Left lung (tissue), 10 donors: Measurements from ENCODE around the gene RNF8. TPM values are rescaled to one million over a fixed set of nuclear protein-coding genes. Genes with fewer than 3 reads are reported as not detected.
A peak's percentile ranks its signal among the peaks of the same experiment; 100 is the strongest.
"Not testable (repeated sequence)": the region's sequence is repeated elsewhere in the genome, so short reads cannot be mapped to it uniquely, and the experiment has no call there.

Experiments used
- ATAC-seq: fragments of 200-7000 bp; cut with Tn5 transposase; one replicate; pipeline ENCODE4 v1.9.1; 2020; ENCODE audit warnings: moderate library complexity
- DNase-seq, 4 donors: peaks; one replicate each; pipeline ENCODE4 v3.0.0-alpha.2; 2013 to 2020
- H3K27ac ChIP-seq, 2 donors: fragments of 200-600 bp; sonication (generic) in 1 of 2; one replicate each; pipeline versions ENCODE4 v1.5.0 to v1.8.0; 2020 to 2021
- H3K27me3 ChIP-seq, 2 donors: fragments of 200-600 bp; sonication (generic) in 1 of 2; one replicate each; pipeline versions ENCODE4 v1.5.0 to v1.8.0; 2020 to 2021
- H3K36me3 ChIP-seq, 2 donors: fragments of 200-600 bp; sonication (generic) in 1 of 2; one replicate each; pipeline versions ENCODE4 v1.5.0 to v1.8.0; 2020 to 2021
- H3K4me1 ChIP-seq, 2 donors: fragments of 200-600 bp; one replicate each; pipeline ENCODE4 v1.8.0; 2021
- H3K4me3 ChIP-seq, 2 donors: fragments of 200-600 bp; sonication (generic) in 1 of 2; one replicate each; pipeline versions ENCODE4 v1.5.0 to v1.8.0; 2020 to 2021; ENCODE audit warnings: mild to moderate bottlenecking in 1 of 2
- H3K9me3 ChIP-seq, 2 donors: fragments of 200-600 bp; sonication (generic) in 1 of 2; one replicate each; pipeline versions ENCODE4 v1.5.0 to v1.8.0; 2020 to 2021
- intact Hi-C, 2 donors: fragments of 100-400 bp; cut with DNase I; formaldehyde crosslinking; loops; one replicate each; pipeline versions ENCODE4 v1.11.2 to v1.14.2; 2022
- polyA plus RNA-seq, 6 donors: library from polyadenylated mRNA; unstranded; fragments of 120-200 nt; gene quantifications; one replicate each; pipeline ENCODE4 v1.2.1, GENCODE V29; 2013; ENCODE audit not compliant: insufficient read length in 6 of 6
- total RNA-seq, 2 donors: library from RNA; stranded (reverse); fragmentation: NEBNext Ultra II Directional; extraction: Animal tissue kit (Norgen Biotek cat#: 25700); gene quantifications; one replicate each; pipeline ENCODE4 v1.2.1, GENCODE V29; 2021
- TF ChIP-seq, protein P1 (sequence below), 2 donors: fragments of 200-600 bp; sonication (generic) in 1 of 2; IDR thresholded peaks; one replicate each; pipeline versions ENCODE4 v1.5.0 to v1.8.0; 2021; ENCODE audit warnings: antibody characterized with exemption in 2 of 2
- donor health status: DM: no; HTN: yes; CAD: no.
- donor health status: DM: no; HTN: no; CAD: no.

Gene RNF8
- total and polyA plus RNA-seq, 8 donors = 11.8 to 46.1 (median 34.8) TPM

DNA sequence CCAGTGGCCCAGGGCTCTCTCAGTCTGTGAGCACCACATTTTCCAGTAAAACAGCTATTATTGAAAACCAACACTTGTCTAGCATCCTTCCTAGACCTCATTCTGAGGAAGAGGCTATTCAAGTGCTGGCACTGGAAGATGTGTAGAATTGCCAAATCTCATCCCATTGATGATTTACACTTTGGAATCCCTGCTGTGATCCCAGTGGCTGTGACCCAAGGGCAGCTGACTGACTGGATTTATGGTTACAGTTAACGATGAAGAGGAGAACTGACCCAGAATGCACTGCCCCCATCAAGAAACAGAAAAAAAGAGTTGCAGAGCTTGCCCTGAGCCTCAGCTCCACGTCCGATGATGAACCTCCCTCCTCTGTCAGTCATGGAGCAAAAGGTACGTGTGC is 81.6 kb downstream of the RNF8 start:
- intact Hi-C loops = no loop called here
- no peak for ATAC-seq
- peaks cover 0 to 47% of the 10 kb centered on the region in 2 donors for H3K36me3 ChIP-seq

DNA sequence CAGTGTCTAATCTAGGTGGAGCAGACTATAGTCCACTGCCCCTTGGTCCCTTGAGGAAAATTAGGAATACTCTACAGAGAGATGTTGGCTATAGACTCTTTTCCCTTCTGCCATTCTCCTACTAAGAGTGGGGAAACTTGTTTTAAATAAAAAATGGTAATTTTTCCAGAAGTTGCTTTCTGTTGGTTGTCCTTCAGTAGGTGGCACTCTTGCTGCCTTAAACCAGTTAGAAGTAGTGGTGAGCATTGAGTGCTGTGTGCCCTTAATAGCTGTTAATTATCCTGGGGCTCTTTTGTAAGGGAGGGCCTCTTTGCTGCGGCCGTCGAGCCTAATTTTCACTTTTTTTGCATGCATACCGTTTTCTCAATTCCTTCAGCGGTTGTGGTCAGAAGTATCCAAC is 82.0 kb downstream of the RNF8 start:
- H3K4me1 ChIP-seq = peaks cover 7 to 27% of the 10 kb centered on the region in 2 donors
- DNase-seq (no peak), ATAC-seq (no peak)
- H3K36me3 ChIP-seq = peaks cover 0 to 48% of the 10 kb centered on the region in 2 donors
- TF ChIP-seq, protein P1, sequence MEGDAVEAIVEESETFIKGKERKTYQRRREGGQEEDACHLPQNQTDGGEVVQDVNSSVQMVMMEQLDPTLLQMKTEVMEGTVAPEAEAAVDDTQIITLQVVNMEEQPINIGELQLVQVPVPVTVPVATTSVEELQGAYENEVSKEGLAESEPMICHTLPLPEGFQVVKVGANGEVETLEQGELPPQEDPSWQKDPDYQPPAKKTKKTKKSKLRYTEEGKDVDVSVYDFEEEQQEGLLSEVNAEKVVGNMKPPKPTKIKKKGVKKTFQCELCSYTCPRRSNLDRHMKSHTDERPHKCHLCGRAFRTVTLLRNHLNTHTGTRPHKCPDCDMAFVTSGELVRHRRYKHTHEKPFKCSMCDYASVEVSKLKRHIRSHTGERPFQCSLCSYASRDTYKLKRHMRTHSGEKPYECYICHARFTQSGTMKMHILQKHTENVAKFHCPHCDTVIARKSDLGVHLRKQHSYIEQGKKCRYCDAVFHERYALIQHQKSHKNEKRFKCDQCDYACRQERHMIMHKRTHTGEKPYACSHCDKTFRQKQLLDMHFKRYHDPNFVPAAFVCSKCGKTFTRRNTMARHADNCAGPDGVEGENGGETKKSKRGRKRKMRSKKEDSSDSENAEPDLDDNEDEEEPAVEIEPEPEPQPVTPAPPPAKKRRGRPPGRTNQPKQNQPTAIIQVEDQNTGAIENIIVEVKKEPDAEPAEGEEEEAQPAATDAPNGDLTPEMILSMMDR (IDR thresholded peaks at IDR 0.05) = no peak
- H3K4me3 ChIP-seq = no peak overlapping the region
- H3K27me3 ChIP-seq = no peaks in the 10 kb centered on the region
- H3K9me3 ChIP-seq = no peaks in the 10 kb centered on the region
- H3K27ac ChIP-seq = no peak overlapping the region
- intact Hi-C loops = no loop called here

More for the DNA sequence above, 81.6 kb downstream of the RNF8 start:
- H3K4me3 ChIP-seq = no peak overlapping the region
- TF ChIP-seq, protein P1 (IDR thresholded peaks at IDR 0.05) = no peak
- no peaks in the 10 kb centered on the region for H3K9me3 ChIP-seq
- DNase-seq = no peak
- no peak overlapping the region for H3K27ac ChIP-seq
- H3K27me3 ChIP-seq = no peaks in the 10 kb centered on the region
- H3K4me1 ChIP-seq = peaks cover 7 to 27% of the 10 kb centered on the region in 2 donors

DNA sequence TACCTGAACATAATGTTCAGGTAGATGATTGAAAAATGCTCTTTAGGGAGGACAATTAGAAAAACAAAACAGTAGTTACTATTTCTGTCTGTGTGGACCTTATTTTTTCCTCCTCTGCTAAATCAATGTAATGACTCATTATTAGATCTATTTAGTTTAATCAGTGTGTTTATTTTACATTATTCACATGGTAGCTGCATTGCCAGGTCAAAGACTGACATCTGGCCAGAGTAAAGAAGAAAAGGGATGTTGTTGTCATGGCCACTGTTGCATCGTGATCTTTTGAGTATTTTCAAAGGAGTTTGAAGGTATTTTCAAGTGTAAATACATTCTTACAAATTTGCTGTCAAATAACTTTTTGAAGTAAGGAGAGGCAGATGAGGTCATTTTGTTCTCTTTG is 85.1 kb downstream of the RNF8 start:
- Histone ChIP-seq H3K27ac (no peak overlapping the region), H3K4me3 (no peak overlapping the region), H3K4me1 (peaks cover 9 to 31% of the 10 kb centered on the region in 2 donors), H3K36me3 (peaks cover 0 to 61% of the 10 kb centered on the region in 2 donors), H3K9me3 (no peaks in the 10 kb centered on the region), H3K27me3 (no peaks in the 10 kb centered on the region)
- TF ChIP-seq, protein P1 (IDR thresholded peaks at IDR 0.05) = no peak
- no peak for ATAC-seq
- intact Hi-C loops = no loop called here
- DNase-seq = no peak

DNA sequence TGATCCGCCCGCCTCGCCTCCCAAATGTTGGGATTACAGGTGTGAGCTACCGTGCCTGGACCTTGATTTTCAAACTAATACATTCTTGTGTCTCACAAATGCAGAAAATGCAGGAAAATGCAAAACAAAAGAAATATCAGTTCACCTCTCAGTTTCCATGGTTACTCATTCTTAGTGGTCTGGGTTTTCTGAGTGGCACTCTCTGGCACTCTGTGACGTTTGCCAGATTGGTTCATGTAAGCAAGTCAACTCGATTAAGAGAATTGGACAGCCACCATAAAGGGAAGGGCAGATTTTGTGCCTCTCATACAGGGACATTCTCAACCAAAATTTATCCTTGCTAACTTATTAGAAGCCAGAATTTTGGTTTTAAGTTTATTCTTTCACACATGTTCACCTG is 87.9 kb downstream of the RNF8 start:
- no peak for ATAC-seq

DNA sequence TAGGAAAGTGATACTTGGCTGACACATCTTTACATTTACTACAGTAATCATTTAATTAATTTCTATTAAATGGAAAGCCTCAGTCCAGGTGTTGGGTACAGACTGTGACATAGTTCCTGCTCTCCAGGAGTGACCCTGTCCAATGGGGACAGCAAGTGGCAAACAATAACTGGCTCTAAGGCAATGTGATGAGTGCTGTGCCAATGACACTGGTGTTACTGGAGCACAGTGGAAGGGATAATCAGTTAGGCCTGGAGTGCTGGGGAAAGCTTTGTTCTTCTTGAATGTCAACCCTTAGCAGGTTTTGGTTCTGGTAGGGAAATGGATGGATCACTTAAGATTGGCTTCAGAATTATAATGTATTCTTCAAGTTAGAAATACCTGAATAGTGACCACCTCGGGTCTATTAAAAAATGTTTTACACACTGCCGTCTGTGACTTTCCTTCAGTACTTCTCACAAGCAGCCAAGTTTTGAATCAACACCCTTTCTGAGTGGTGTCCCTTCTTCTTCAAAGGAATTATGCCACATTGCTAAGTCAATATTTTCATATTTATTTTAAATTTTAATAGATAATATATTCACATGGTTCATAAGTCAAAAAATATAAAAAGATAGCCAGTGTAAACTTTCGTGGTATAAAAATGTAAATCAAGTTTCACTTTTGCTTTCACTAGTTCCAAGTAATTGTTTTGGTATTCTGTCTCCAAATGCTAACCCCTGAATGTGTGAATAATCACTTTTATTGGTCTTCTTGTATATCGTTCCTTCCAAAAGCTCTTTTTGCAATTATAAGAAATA is 88.8 kb downstream of the RNF8 start:
- no peaks in the 10 kb centered on the region for H3K9me3 ChIP-seq
- peaks cover 0 to 76% of the 10 kb centered on the region in 2 donors for H3K36me3 ChIP-seq
- ATAC-seq (peak; percentile 73), DNase-seq (no peak)
- peak overlapping the region; percentile 67 to 69 for H3K27ac ChIP-seq
- peak overlapping the region; percentile 1 to 15 for H3K4me3 ChIP-seq
- intact Hi-C loops = no loop called here
- no peaks in the 10 kb centered on the region for H3K27me3 ChIP-seq
- H3K4me1 ChIP-seq = peaks cover 4 to 16% of the 10 kb centered on the region in 2 donors
- TF ChIP-seq, protein P1 (IDR thresholded peaks at IDR 0.05) = no peak

More for the DNA sequence above, 87.9 kb downstream of the RNF8 start:
- Histone ChIP-seq H3K4me3 (no peak overlapping the region), H3K4me1 (peaks cover 4 to 16% of the 10 kb centered on the region in 2 donors), H3K9me3 (no peaks in the 10 kb centered on the region), H3K27ac (peak overlapping the region in 1 of 2 donors; percentile 67), H3K27me3 (no peaks in the 10 kb centered on the region), H3K36me3 (peaks cover 0 to 76% of the 10 kb centered on the region in 2 donors)
- TF ChIP-seq, protein P1 (IDR thresholded peaks at IDR 0.05) = no peak
- intact Hi-C loops = no loop called here
- no peak for DNase-seq

DNA sequence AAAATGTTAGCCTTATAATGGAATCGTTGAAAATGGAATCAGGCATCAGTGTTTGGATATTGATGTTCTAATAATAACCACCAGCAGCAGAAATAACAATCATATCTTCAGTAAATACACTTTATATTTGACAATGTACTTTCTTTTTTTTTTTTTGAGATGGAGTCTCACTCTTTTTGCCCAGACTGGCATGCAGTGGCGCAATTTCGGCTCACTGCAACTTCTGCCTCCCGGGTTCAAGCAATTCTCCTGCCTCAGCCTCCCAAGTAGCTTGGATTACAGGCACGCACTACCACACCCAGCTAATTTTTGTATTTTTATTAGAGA is 89.4 kb downstream of the RNF8 start:
- H3K27me3 ChIP-seq, intact Hi-C loops, H3K9me3 ChIP-seq, DNase-seq, ATAC-seq: not testable (repeated sequence)
- Histone ChIP-seq H3K4me3 (peak overlapping the region; percentile 1 to 15), H3K36me3 (peaks cover 0 to 76% of the 10 kb centered on the region in 2 donors), H3K27ac (peak overlapping the region; percentile 67 to 69), H3K4me1 (peaks cover 4 to 16% of the 10 kb centered on the region in 2 donors)
